Suprapubic skin (tissue), 3 donors: ENCODE measurements around the gene SLAMF1.

Source experiments
- CTCF ChIP-seq, 2 donors: fragments of 200-600 bp in 1 of 2; fragments of 450-650 bp in 1 of 2; sonication (generic) in 1 of 2; IDR thresholded peaks; one replicate each; pipeline ENCODE4 v1.5.1; 2016 to 2019; ENCODE audit warnings: antibody characterized with exemption in 2 of 2, mild to moderate bottlenecking in 1 of 2, moderate library complexity in 1 of 2
- EP300 ChIP-seq: sonication (generic); formaldehyde crosslinking; IDR thresholded peaks from one replicate; pipeline ENCODE4 v1.6.1; 2017; ENCODE audit warnings: antibody characterized with exemption
- POLR2A ChIP-seq, 2 donors: fragments of 450-650 bp; IDR thresholded peaks; one replicate each; pipeline ENCODE4 v1.6.1; 2017; ENCODE audit warnings: antibody characterized with exemption in 2 of 2, mild to moderate bottlenecking in 2 of 2, moderate library complexity in 2 of 2

DNA sequence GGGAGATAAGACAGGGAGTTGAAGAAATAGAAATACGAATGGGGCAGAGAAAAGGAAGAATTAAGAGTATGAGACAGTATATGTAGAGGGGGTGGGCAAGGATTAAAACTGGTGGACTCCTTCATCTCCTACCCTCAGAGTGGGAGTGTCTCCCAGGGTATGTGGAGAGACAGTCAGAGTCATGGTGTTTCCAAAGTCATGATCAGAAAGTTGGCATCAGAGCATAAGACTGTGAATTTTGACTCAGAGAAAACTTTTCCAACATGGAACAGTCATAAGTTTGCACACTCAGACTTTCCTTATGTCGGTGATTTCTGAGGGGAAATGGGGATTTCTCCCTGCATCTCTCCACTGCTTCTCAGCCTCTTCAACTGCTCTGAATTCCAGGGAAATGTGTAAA lies 70.0 kb downstream of the SLAMF1 start:
- no peak for TF ChIP-seq CTCF (IDR thresholded peaks at IDR 0.05)
- TF ChIP-seq POLR2A (IDR thresholded peaks at IDR 0.05): no peak
- TF ChIP-seq EP300: no peak
